GM12892 (cell line): ENCODE results near the gene LY86.

Source experiments
- DNase-seq: peaks from one replicate; pipeline ENCODE4 v3.0.0; 2011; ENCODE audit not compliant: insufficient read length
- FAIRE-seq: peaks from 2 replicates; lab custom pipeline; 2011; peaks lifted over from hg19 to GRCh38; lab: Jason Lieb, UNC
- POLR2A ChIP-seq: IDR thresholded peaks from 2 replicates; pipeline ENCODE4 v1.6.1; 2011; ENCODE audit warnings: low read depth, low read length, control low read depth
- POLR2AphosphoS5 ChIP-seq: IDR thresholded peaks from 2 replicates; pipeline ENCODE4 v1.6.1; 2011; ENCODE audit warnings: low read depth, low read length, control low read depth
- TAF1 ChIP-seq: IDR thresholded peaks from 2 replicates; pipeline ENCODE4 v1.6.1; 2011; ENCODE audit warnings: low read depth, mild to moderate bottlenecking, control low read depth, low read length, borderline replicate concordance

LY86 gene

GRCh38 chr6:6614096-6614982 lies 25.8 kb downstream of the LY86 start:
- TF ChIP-seq POLR2AphosphoS5 (no peak), TAF1 (no peak), POLR2A (no peak)
- no peak for FAIRE-seq
- DNase-seq = no peak

DNA sequence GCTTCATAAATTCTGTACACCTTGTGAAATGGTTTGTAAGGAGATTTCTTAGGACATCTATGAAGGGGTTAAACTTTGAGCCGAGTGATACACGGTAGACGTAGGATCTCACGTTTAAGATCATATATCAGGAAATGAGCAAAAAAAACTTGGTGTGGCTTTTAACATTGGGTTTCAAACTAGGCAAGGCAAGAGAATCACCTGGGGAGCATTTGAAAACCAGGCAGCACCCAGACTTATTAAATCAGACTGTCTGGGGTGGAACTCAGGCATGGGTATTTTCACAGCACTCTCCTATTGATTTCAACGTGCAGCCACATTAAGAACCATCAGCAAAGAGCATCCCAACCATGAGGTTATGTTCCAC lies 26.4 kb downstream of the LY86 start:
- TF ChIP-seq TAF1 (no peak), POLR2AphosphoS5 (no peak), POLR2A (no peak)
- no peak for FAIRE-seq
- no peak for DNase-seq

DNA sequence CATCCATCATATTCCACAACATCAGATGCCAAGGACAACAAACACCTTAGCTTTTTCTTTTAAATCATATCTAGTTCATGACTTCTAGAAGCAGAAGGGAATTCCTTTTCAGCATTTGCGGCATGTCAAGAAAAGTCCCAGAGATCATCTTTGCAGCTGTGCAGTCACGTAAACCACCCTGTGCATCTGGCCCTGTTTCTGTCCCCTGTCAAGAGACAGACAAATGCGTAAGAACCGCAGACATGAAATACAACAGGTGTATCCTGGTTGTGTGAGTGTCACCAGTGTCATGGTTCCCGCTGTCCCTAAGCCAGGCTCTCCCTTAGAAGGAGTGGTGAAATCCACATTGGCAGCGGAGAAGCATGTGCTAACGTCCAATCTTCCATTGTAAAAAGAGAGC lies 28.1 kb downstream of the LY86 start:
- no peak for DNase-seq
- FAIRE-seq = no peak
- TF ChIP-seq TAF1 (no peak), POLR2A (no peak), POLR2AphosphoS5 (no peak)

DNA sequence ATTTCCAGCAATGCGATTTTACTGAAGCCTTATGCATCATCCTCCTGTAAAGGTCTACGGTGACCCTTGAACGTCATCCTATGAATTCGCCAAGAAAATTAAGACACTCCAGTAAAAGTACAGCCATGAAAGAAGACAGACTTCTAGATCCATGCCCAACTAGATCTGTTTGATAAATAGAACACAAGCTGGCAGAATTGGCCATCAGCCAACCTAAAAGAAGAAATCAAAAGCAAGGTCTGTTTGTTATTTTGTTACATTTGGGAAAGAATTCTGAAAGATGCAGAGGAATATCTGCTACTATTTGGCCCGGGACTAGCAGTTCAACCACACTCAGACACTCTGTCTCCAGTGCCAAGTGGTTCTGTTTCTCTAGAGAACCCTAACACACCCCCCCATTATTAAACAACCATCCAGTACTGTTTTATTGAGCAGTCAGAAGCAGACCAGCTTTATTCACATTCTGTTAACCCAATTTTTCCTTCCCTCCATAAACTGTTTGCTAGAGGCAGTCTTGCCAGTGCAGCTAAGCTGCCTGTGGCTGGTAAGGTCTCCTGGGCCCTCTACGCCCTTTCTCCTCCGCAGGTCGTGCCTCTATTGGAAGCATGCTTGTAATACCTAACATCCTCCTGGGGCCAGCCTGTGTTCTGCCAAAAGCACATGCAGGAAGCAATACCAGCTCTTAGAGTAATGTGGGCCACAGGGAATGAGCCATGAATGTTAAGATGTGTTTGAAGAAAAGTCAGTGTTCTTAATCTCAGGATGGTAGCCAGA lies 30.7 kb downstream of the LY86 start:
- DNase-seq = no peak
- TF ChIP-seq POLR2A = no peak
- TF ChIP-seq POLR2AphosphoS5 = no peak
- TF ChIP-seq TAF1 = no peak
- FAIRE-seq = no peak

GRCh38 chr6:6620766-6621425 lies 32.4 kb downstream of the LY86 start:
- no peak for FAIRE-seq
- no peak for TF ChIP-seq TAF1
- no peak for TF ChIP-seq POLR2AphosphoS5
- TF ChIP-seq POLR2A = no peak
- DNase-seq = no peak

DNA sequence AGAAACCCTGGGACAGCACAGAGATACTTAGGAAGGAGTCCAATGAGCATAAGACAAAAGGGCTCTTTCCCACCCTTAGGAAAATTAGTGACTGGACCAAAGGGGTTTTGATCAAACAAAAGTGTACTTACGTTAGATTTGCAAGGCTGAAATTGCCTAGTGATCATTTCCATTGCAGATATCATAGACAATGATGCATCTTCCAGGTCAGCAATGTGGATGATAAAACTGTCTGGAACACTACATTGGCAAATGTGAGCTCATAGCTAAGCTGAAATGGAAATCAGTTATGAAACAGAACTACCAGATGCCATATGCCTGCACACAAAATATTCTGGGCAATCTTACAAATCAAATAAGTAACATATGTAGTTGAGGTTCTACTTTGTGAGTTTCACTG lies 34.0 kb downstream of the LY86 start:
- TF ChIP-seq POLR2A (no peak), POLR2AphosphoS5 (no peak), TAF1 (no peak)
- DNase-seq (no peak), FAIRE-seq (peak; percentile 36)

GRCh38 chr6:6623553-6623952 lies 35.0 kb downstream of the LY86 start:
- no peak for FAIRE-seq
- TF ChIP-seq POLR2AphosphoS5 (no peak), POLR2A (no peak), TAF1 (no peak)
- no peak for DNase-seq

DNA sequence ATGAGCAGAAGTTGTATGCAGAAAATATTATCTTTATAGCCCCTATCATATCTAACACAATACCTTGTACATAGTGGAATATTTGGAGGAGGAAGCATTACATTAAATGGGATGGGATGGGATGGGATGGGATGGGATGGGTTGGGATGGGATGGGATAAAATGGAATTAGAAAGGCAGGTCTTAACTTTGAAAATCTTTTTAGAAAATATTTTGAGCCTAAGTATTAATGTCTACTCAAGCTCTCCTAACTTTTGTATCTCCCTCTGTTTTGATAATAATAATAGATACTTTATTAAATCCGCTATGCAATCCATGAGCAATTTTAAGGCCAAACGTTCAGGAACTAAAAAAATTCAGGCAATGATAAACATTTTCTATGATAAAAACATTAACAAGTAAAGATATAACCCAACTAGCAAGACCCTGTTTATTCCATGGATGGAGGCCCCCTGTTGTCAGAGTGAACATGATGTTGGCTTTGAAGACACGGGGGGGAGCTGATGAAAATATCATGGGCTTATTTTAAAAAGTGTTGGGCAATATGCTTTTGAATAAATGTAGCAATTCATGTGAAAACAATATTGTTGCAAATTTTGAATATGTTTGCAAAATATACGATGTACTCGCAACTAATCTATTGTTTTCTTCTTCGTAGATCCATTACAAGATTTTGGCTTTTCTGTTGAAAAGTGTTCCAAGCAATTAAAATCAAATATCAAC lies 35.9 kb downstream of the LY86 start:
- no peak for TF ChIP-seq POLR2A
- no peak for FAIRE-seq

DNA sequence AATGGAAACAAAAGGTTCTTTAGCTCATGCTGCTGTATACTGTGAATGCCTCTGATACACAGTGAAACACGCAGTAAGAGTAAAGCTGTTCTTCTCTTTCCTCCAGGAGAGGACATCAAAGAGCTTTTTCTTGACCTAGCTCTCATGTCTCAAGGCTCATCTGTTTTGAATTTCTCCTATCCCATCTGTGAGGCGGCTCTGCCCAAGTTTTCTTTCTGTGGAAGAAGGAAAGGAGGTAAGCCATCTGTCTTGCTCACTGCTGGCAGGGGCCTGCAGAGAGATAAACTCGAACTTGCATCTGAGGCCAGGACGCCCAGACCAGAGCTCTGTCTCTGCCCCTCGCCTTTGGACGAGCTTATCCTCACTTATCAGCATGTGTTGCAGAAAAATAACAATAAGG lies 37.7 kb downstream of the LY86 start:
- TF ChIP-seq TAF1 = no peak
- TF ChIP-seq POLR2AphosphoS5 = no peak
- no peak for TF ChIP-seq POLR2A
- DNase-seq (no peak), FAIRE-seq (no peak)

More for the DNA sequence above, 35.9 kb downstream of the LY86 start:
- no peak for DNase-seq

- TF ChIP-seq POLR2AphosphoS5 = no peak
- no peak for TF ChIP-seq TAF1
- no peak for TF ChIP-seq POLR2A
- FAIRE-seq = no peak
- DNase-seq = no peak
Measured at GRCh38 chr6:6629402-6629801, 40.9 kb downstream of the LY86 start.

- FAIRE-seq (no peak), DNase-seq (no peak)
- TF ChIP-seq POLR2AphosphoS5 = no peak
- no peak for TF ChIP-seq POLR2A
- no peak for TF ChIP-seq TAF1
Measured at GRCh38 chr6:6631053-6631452, 42.5 kb downstream of the LY86 start.
